IMR-90 (cell line): ENCODE measurements around the gene ELL2. TPM values are rescaled to one million over a fixed set of nuclear protein-coding genes. Genes with fewer than 3 reads are reported as not detected.

ENCODE experiments used
- ATAC-seq: fragments of 200-7000 bp; cut with Tn5 transposase; 2 replicates; pipeline ENCODE4 v1.9.1; 2020; ENCODE audit warnings: low read depth, mild to moderate bottlenecking, moderate library complexity
- BruUV-seq: library from RNA; stranded (reverse); fragments of 400-500 nt; replicated peaks from 2 replicates; lab custom pipeline; 2021; lab: Mats Ljungman, UMichigan
- CTCF ChIA-PET: fragments of 300-600 bp; formaldehyde crosslinking; extraction: SDS; loops from one replicate; lab custom pipeline; 2021; ENCODE audit warnings: antibody characterized with exemption; lab: Yijun Ruan, JAX
- POLR2A ChIA-PET: fragments of 300-600 bp; sonication (Branson Sonifier 250); formaldehyde crosslinking; loops from one replicate; lab custom pipeline; 2022; ENCODE audit warnings: antibody characterized with exemption; ENCODE audit not compliant: unreplicated experiment; lab: Charles Lee
- DNase-seq: peaks from one replicate; pipeline ENCODE4 v3.0.0; 2013
- H2AFZ ChIP-seq: replicated peaks from 2 replicates; pipeline ENCODE3; 2013; ENCODE audit warnings: low read length, mild to moderate bottlenecking; ENCODE audit not compliant: poor library complexity
- H2AK5ac ChIP-seq: 2 replicates; pipeline ENCODE4 v1.6.1; 2013; ENCODE audit warnings: low read depth, low read length, inconsistent platforms
- H2AK9ac ChIP-seq: replicated peaks from 2 replicates; pipeline ENCODE3; 2013; ENCODE audit warnings: mild to moderate bottlenecking, low read depth, low read length, moderate library complexity; ENCODE audit not compliant: poor library complexity
- H2BK120ac ChIP-seq: 2 replicates; pipeline ENCODE4 v1.6.1; 2013; ENCODE audit warnings: low read depth, low read length, inconsistent platforms
- H2BK15ac ChIP-seq: 3 replicates; pipeline ENCODE4 v1.6.1; 2013; ENCODE audit warnings: low read depth, low read length, inconsistent platforms
- H2BK20ac ChIP-seq: 2 replicates; pipeline ENCODE4 v1.6.1; 2013; ENCODE audit warnings: low read depth, mild to moderate bottlenecking, inconsistent platforms, low read length, moderate library complexity
- H2BK5ac ChIP-seq: 2 replicates; pipeline ENCODE4 v1.6.1; 2013; ENCODE audit warnings: mild to moderate bottlenecking, low read depth, low read length, inconsistent platforms; ENCODE audit not compliant: poor library complexity, severe bottlenecking
- H3K14ac ChIP-seq: replicated peaks from 2 replicates; pipeline ENCODE4 v1.6.1; 2013; ENCODE audit warnings: low read depth, low read length, inconsistent platforms
- H3K18ac ChIP-seq: 2 replicates; pipeline ENCODE4 v1.6.1; 2013; ENCODE audit warnings: low read depth, low read length, control low read depth
- H3K23ac ChIP-seq: 2 replicates; pipeline ENCODE4 v1.6.1; 2013; ENCODE audit warnings: low read depth, low read length, inconsistent platforms
- H3K27ac ChIP-seq: 2 replicates; pipeline ENCODE4 v1.5.1; 2013; ENCODE audit warnings: mild to moderate bottlenecking, control low read depth, low read length; ENCODE audit not compliant: insufficient read depth
- H3K27me3 ChIP-seq: 2 replicates; pipeline ENCODE4 v1.6.1; 2013; ENCODE audit warnings: low read length; ENCODE audit not compliant: control insufficient read depth, insufficient read depth
- H3K36me3 ChIP-seq: 2 replicates; pipeline ENCODE4 v1.6.1; 2013; ENCODE audit warnings: low read length, mixed read lengths; ENCODE audit not compliant: control insufficient read depth, insufficient read depth
- H3K4ac ChIP-seq: 2 replicates; pipeline ENCODE4 v1.6.1; 2013; ENCODE audit warnings: low read depth, low read length, inconsistent platforms
- H3K4me1 ChIP-seq: 2 replicates; pipeline ENCODE4 v1.6.1; 2013; ENCODE audit warnings: low read length, mixed read lengths; ENCODE audit not compliant: control insufficient read depth, insufficient read depth
- H3K4me2 ChIP-seq: 2 replicates; pipeline ENCODE4 v1.6.1; 2013; ENCODE audit warnings: low read depth, mild to moderate bottlenecking, control low read depth, low read length, moderate library complexity
- H3K4me3 ChIP-seq: 2 replicates; pipeline ENCODE4 v1.5.1; 2013; ENCODE audit warnings: low read depth, mild to moderate bottlenecking, control low read depth, low read length, moderate library complexity; ENCODE audit not compliant: insufficient read depth
- H3K56ac ChIP-seq: 2 replicates; pipeline ENCODE4 v1.6.1; 2013; ENCODE audit warnings: low read length, inconsistent platforms; ENCODE audit not compliant: insufficient read depth; ENCODE audit errors: extremely low read depth
- H3K79me1 ChIP-seq, 2 experiments: 2 replicates each; pipeline ENCODE4 v1.6.1; 2013; ENCODE audit warnings: low read length in 2 of 2, inconsistent platforms in 1 of 2, low read depth in 1 of 2
- H3K9ac ChIP-seq: 2 replicates; pipeline ENCODE4 v1.6.1; 2013; ENCODE audit warnings: low read depth, low read length, control low read depth
- H3K9me1 ChIP-seq: 2 replicates; pipeline ENCODE4 v1.6.1; 2013; ENCODE audit warnings: low read length, inconsistent platforms; ENCODE audit not compliant: insufficient read depth
- H3K9me3 ChIP-seq: 2 replicates; pipeline ENCODE4 v1.6.1; 2013; ENCODE audit warnings: low read length; ENCODE audit not compliant: control insufficient read depth, insufficient read depth
- H4K20me1 ChIP-seq: 2 replicates; pipeline ENCODE4 v1.6.1; 2013; ENCODE audit warnings: low read length, inconsistent platforms; ENCODE audit not compliant: insufficient read depth
- H4K5ac ChIP-seq: 2 replicates; pipeline ENCODE4 v1.6.1; 2013; ENCODE audit warnings: mild to moderate bottlenecking, low read depth, low read length, control low read depth
- H4K8ac ChIP-seq, 2 experiments: 2 replicates each; pipeline ENCODE4 v1.6.1; 2013; ENCODE audit warnings: low read depth in 2 of 2, low read length in 2 of 2, control low read depth in 1 of 2, inconsistent platforms in 1 of 2
- H4K91ac ChIP-seq: 2 replicates; pipeline ENCODE4 v1.6.1; 2013; ENCODE audit warnings: low read depth, low read length, inconsistent platforms; ENCODE audit not compliant: insufficient read depth
- BHLHE40 ChIP-seq: fragments of 150-350 bp; IDR thresholded peaks from 2 replicates; pipeline ENCODE4 v1.6.1; 2016; ENCODE audit warnings: mild to moderate bottlenecking, low read depth, low read length
- CEBPB ChIP-seq: IDR thresholded peaks from 2 replicates; pipeline ENCODE4 v1.6.1; 2012; ENCODE audit warnings: low read depth, low read length, improper control_type of control experiment
- CHD1 ChIP-seq: IDR thresholded peaks from 2 replicates; pipeline ENCODE4 v1.6.1; 2012; ENCODE audit warnings: low read depth, low read length, improper control_type of control experiment
- FOS ChIP-seq: fragments of 150-350 bp; IDR thresholded peaks from 2 replicates; pipeline ENCODE4 v1.6.1; 2016; ENCODE audit warnings: low read depth, low read length
- MAFK ChIP-seq: IDR thresholded peaks from 2 replicates; pipeline ENCODE4 v1.6.1; 2012; ENCODE audit warnings: low read depth, low read length, improper control_type of control experiment
- MAZ ChIP-seq: IDR thresholded peaks from 2 replicates; pipeline ENCODE4 v1.6.1; 2012; ENCODE audit warnings: low read depth, mild to moderate bottlenecking, low read length, improper control_type of control experiment, moderate library complexity, borderline replicate concordance
- MXI1 ChIP-seq: IDR thresholded peaks from 2 replicates; pipeline ENCODE4 v1.6.1; 2012; ENCODE audit warnings: low read depth, mild to moderate bottlenecking, low read length, moderate library complexity, borderline replicate concordance
- NFE2L2 ChIP-seq: fragments of 150-350 bp; IDR thresholded peaks from 2 replicates; pipeline ENCODE4 v1.6.1; 2016; ENCODE audit warnings: low read depth, mild to moderate bottlenecking, low read length
- POLR2A ChIP-seq: IDR thresholded peaks from 2 replicates; pipeline ENCODE4 v1.6.1; 2012; ENCODE audit warnings: mild to moderate bottlenecking, low read depth, low read length
- RAD21 ChIP-seq: IDR thresholded peaks from 2 replicates; pipeline ENCODE4 v1.6.1; 2012; ENCODE audit warnings: low read length, improper control_type of control experiment
- RCOR1 ChIP-seq: IDR thresholded peaks from 2 replicates; pipeline ENCODE4 v1.6.1; 2012; ENCODE audit warnings: mild to moderate bottlenecking, low read length, improper control_type of control experiment; ENCODE audit not compliant: insufficient replicate concordance
- RFX5 ChIP-seq: IDR thresholded peaks from 2 replicates; pipeline ENCODE4 v1.8.0; 2012; ENCODE audit warnings: low read depth, mild to moderate bottlenecking, low read length, moderate library complexity
- SMC3 ChIP-seq: fragments of 150-350 bp; IDR thresholded peaks from 2 replicates; pipeline ENCODE4 v1.6.1; 2016; ENCODE audit warnings: low read depth, mild to moderate bottlenecking, antibody characterized with exemption, low read length, moderate library complexity
- WGBS, 2 experiments: methylation state at CpG; one replicate each; pipeline versions ENCODE4 v1.1.5 to v1.1.7; 2013; ENCODE audit warnings: missing lambda C conversion rate in 2 of 2; ENCODE audit not compliant: insufficient read length in 1 of 2; ENCODE audit errors: extremely low coverage in 2 of 2; 5-methylcytosine and 5-hydroxymethylcytosine counted together
- dilution Hi-C: fragments of 300-500 bp; cut with HindIII; formaldehyde crosslinking; loops from one replicate; pipeline ENCODE4 v1.14.3; 2018; ENCODE audit warnings: low sequenced_read_pairs; ENCODE audit not compliant: unreplicated experiment
- in situ Hi-C: fragments of 300-500 bp; cut with MboI; formaldehyde crosslinking; loops from 3 replicates; pipeline ENCODE4 v1.14.3; 2019; ENCODE audit warnings: low sequenced_read_pairs, inconsistent platforms, mixed read lengths
- intact Hi-C: fragments of 100-400 bp; cut with micrococcal nuclease; formaldehyde crosslinking; loops from 2 replicates; pipeline ENCODE4 v1.10.0; 2022
- polyA plus RNA-seq, 3 experiments: library from polyadenylated mRNA; depleted of rRNA; stranded (reverse); fragments of >200 nt; gene quantifications; 2 replicates each; pipeline ENCODE4 v1.2.3, GENCODE V29; 2012; ENCODE audit warnings: low replicate concordance in 1 of 3
- total RNA-seq: library from RNA; depleted of rRNA; stranded (reverse); fragments of >200 nt; gene quantifications from 2 replicates; pipeline ENCODE4 v1.2.3, GENCODE V29; 2012
- TF ChIP-seq, protein P1 (sequence below): fragments of 150-350 bp; IDR thresholded peaks from 2 replicates; pipeline ENCODE4 v1.6.1; 2016; ENCODE audit warnings: low read depth, mild to moderate bottlenecking, low read length, moderate library complexity, borderline replicate concordance
- TF ChIP-seq, protein P2 (sequence below): fragments of 150-350 bp; IDR thresholded peaks from 2 replicates; pipeline ENCODE4 v1.6.1; 2017; ENCODE audit warnings: mild to moderate bottlenecking, antibody characterized with exemption, low read length, low read depth

Gene ELL2
- total and polyA plus RNA-seq, 2 of the 4 experiments (the other 2 are of a cell fraction), result 61.4 to 92.5 TPM

DNA sequence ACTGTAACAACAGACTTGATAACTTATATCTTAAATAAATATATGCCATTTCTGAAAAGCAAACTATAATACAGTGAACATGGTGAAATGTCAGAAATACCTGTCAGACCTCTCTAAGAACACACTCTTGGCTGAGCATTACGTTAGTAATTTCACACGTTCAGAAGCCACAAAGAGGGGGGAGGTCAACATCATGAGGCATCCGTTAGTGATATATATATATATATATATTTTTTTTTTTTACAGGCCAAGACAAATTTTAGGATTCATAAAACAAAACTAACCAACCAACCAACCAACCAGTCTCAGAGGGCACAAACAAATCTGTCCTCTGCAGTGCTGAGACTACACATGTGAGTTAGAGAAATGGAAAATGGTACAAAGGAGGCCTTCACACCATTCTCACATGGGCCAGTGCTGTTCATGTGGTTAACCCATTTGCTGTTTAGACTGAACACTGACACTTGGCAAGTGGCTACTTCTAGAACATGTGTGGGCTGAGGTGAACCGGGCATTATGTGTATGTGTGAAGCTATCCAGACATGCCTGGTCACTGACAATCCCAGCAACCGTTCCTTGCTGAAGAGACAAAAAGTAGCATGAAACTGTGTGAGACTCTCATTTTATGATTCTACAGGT lies 54.5 kb downstream of the ELL2 start:
- Histone ChIP-seq H3K9me3 (no peaks in the 10 kb centered on the region), H3K18ac (no peak overlapping the region), H3K27ac (peak overlapping the region; percentile 24; the same call in 1 of the 2 replicates), H4K5ac (no peak overlapping the region), H4K91ac (no peak overlapping the region), H3K27me3 (no peaks in the 10 kb centered on the region), H3K4me2 (0 out of 2 replicates have a peak overlapping the region, but pooled peaks have one; percentile 10), H3K79me1 (peaks cover 22 to 85% of the 10 kb centered on the region in 2 experiments), H3K4me3 (no peak overlapping the region), H2AK5ac (peak overlapping the region; percentile 5; the same call in 1 of the 2 replicates), H2BK5ac (peak overlapping the region; percentile 40), H3K4me1 (peaks cover 25% of the 10 kb centered on the region), H3K9ac (no peak overlapping the region), H3K14ac (peak overlapping the region; percentile 81; the same call in 1 of the 2 replicates), H3K56ac (no peak overlapping the region), H2AFZ (no peak overlapping the region), H3K4ac (0 out of 2 replicates have a peak overlapping the region, but pooled peaks have one; percentile 40), H4K8ac (no peak overlapping the region; a peak in 1 of 4 replicates), H2AK9ac (no peak overlapping the region), H3K36me3 (peaks cover 53% of the 10 kb centered on the region), H3K23ac (peak overlapping the region; percentile 52; the same call in 1 of the 2 replicates), H2BK20ac (no peak overlapping the region), H2BK15ac (no peak overlapping the region), H3K9me1 (peaks cover 24% of the 10 kb centered on the region), H4K20me1 (peaks cover 67% of the 10 kb centered on the region), H2BK120ac (no peak overlapping the region)
- dilution Hi-C loops (no loop called here), intact Hi-C loops (no loop called here), in situ Hi-C loops (no loop called here)
- no peak for TF ChIP-seq BHLHE40
- no peak for TF ChIP-seq NFE2L2
- TF ChIP-seq, protein P1, sequence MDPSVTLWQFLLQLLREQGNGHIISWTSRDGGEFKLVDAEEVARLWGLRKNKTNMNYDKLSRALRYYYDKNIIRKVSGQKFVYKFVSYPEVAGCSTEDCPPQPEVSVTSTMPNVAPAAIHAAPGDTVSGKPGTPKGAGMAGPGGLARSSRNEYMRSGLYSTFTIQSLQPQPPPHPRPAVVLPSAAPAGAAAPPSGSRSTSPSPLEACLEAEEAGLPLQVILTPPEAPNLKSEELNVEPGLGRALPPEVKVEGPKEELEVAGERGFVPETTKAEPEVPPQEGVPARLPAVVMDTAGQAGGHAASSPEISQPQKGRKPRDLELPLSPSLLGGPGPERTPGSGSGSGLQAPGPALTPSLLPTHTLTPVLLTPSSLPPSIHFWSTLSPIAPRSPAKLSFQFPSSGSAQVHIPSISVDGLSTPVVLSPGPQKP, result no peak
- no peak for TF ChIP-seq CHD1
- no peak for TF ChIP-seq RCOR1
- no peak for TF ChIP-seq FOS
- no peak for TF ChIP-seq POLR2A
- TF ChIP-seq, protein P2, sequence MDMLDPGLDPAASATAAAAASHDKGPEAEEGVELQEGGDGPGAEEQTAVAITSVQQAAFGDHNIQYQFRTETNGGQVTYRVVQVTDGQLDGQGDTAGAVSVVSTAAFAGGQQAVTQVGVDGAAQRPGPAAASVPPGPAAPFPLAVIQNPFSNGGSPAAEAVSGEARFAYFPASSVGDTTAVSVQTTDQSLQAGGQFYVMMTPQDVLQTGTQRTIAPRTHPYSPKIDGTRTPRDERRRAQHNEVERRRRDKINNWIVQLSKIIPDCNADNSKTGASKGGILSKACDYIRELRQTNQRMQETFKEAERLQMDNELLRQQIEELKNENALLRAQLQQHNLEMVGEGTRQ, result no peak
- TF ChIP-seq MAFK, result no peak
- TF ChIP-seq RFX5, result no peak
- TF ChIP-seq RAD21, result no peak
- no peak for TF ChIP-seq SMC3
- no peak for TF ChIP-seq MXI1
- TF ChIP-seq MAZ, result no peak
- TF ChIP-seq CEBPB, result no peak
- DNase-seq, result no peak
- ChIA-PET CTCF (no interaction called here), POLR2A (no interaction called here)
- BruUV-seq, result no TSS peak
- 100% methylated on average over 1 of the region's 5 CpGs; no CpG with 5 or more reads in 1 of the 2 experiments for WGBS, 2 experiments
- no peak for ATAC-seq
